NCI-H2196 treated with DMSO at 0.1 percent for 48 hours (cell line): ENCODE measurements around the gene KRT6B.
"Not testable (repeated sequence)": the region's sequence is repeated elsewhere in the genome, so short reads cannot be mapped to it uniquely, and the experiment has no call there.

Experiments
- DNase-seq: peaks from one replicate; lab custom pipeline; 2025; ENCODE audit not compliant: unreplicated experiment; lab: John Stamatoyannopoulos, UW

Gene KRT6B

GRCh38 chr12:52415870-52416750 lies 35.8 kb downstream of the KRT6B start:
- no peak for DNase-seq

GRCh38 chr12:52414936-52415335 lies 37.0 kb downstream of the KRT6B start:
- no peak for DNase-seq

- DNase-seq, result no peak
These were observed 38.1 kb downstream of the KRT6B start for GRCh38 chr12:52413782-52414345.

- no peak for DNase-seq
These were observed 38.7 kb downstream of the KRT6B start for GRCh38 chr12:52413202-52413601.

- DNase-seq, result no peak
These were observed 40.1 kb downstream of the KRT6B start for GRCh38 chr12:52411815-52412214.

GRCh38 chr12:52410589-52411248 lies 41.2 kb downstream of the KRT6B start:
- not testable (repeated sequence) for DNase-seq

GRCh38 chr12:52407918-52408317 lies 44.0 kb downstream of the KRT6B start:
- DNase-seq, result no peak

- DNase-seq, result no peak
These were observed 46.0 kb downstream of the KRT6B start, which contains the start of gene KRT82 for GRCh38 chr12:52405922-52406385. TSS of gene KRT82 (minus strand) at chr12:52406335. CDS start at chr12:52406277, 58 bp downstream.

- no peak for DNase-seq
These were observed 47.0 kb downstream of the KRT6B start for GRCh38 chr12:52404951-52405350.

GRCh38 chr12:52403561-52403960 lies 48.4 kb downstream of the KRT6B start:
- no peak for DNase-seq

- no peak for DNase-seq
These were observed 48.9 kb downstream of the KRT6B start for GRCh38 chr12:52402873-52403540.

GRCh38 chr12:52402377-52402776 lies 49.6 kb downstream of the KRT6B start:
- DNase-seq, result no peak

- no peak for DNase-seq
These were observed 50.0 kb downstream of the KRT6B start for GRCh38 chr12:52401926-52402325.

- DNase-seq, result no peak
These were observed 50.4 kb downstream of the KRT6B start for GRCh38 chr12:52401526-52401925.

- no peak for DNase-seq
These were observed 51.0 kb downstream of the KRT6B start for GRCh38 chr12:52400906-52401305.

- DNase-seq, result no peak
These were observed 52.2 kb downstream of the KRT6B start for GRCh38 chr12:52399756-52400155.

- no peak for DNase-seq
These were observed 53.8 kb downstream of the KRT6B start for GRCh38 chr12:52398176-52398575.

- DNase-seq, result no peak
These were observed 55.3 kb downstream of the KRT6B start for GRCh38 chr12:52396656-52397055.
